ENCODE measurements around the gene ARHGEF40. TPM values are rescaled to one million over a fixed set of nuclear protein-coding genes. Genes with fewer than 3 reads are reported as not detected.
A peak's percentile ranks its signal among the peaks of the same experiment; 100 is the strongest.

ARHGEF40 gene
- polyA plus RNA-seq, 4 donors, result 2.2 to 26.1 (median 7.2) TPM

GRCh38 chr14:21025371-21026273, 44.5 kb upstream of the ARHGEF40 start:
- peak overlapping the region; percentile 68 to 75 (median 68) for H3K4me3 ChIP-seq (ENCODE audit: low read depth in 1 of 3, low read length in 3 of 3)
- FAIRE-seq, result no peak
- H3K27ac ChIP-seq (ENCODE audit: low read depth in 1 of 3, low read length in 2 of 3), result peak overlapping the region; percentile 54 to 89 (median 55)
- peaks cover 0 to 10% (median 2%) of the 10 kb centered on the region in 3 donors for H3K4me1 ChIP-seq (ENCODE audit: control insufficient read depth in 3 of 3, insufficient read depth in 2 of 3, low read depth in 1 of 3, low read length in 2 of 3)
- no peaks in the 10 kb centered on the region for H3K27me3 ChIP-seq (ENCODE audit: control insufficient read depth in 3 of 3, insufficient read depth in 3 of 3, low read length in 3 of 3)
- 13 to 20% (median 16%) methylated on average over 49 to 58 of the region's 58 CpGs for WGBS, 3 donors
- peak in 1 of 2 donors; percentile 62 for DNase-seq
- H3K36me3 ChIP-seq (ENCODE audit: control insufficient read depth in 3 of 3, insufficient read depth in 2 of 3, low read depth in 1 of 3, low read length in 3 of 3), result peaks cover 0 to 19% (median 2%) of the 10 kb centered on the region in 3 donors
- H3K9me3 ChIP-seq (ENCODE audit: control insufficient read depth in 2 of 2, insufficient read depth in 1 of 2, low read depth in 1 of 2, low read length in 1 of 2), result no peaks in the 10 kb centered on the region

GRCh38 chr14:21026274-21026987, 43.7 kb upstream of the ARHGEF40 start:
- H3K36me3 ChIP-seq (ENCODE audit: control insufficient read depth in 3 of 3, insufficient read depth in 2 of 3, low read depth in 1 of 3, low read length in 3 of 3), result peaks cover 0 to 13% (median 0%) of the 10 kb centered on the region in 3 donors
- WGBS, 3 donors, result 67 to 80% (median 78%) methylated on average over 7 of the region's 7 CpGs
- H3K4me1 ChIP-seq (ENCODE audit: control insufficient read depth in 3 of 3, insufficient read depth in 2 of 3, low read depth in 1 of 3, low read length in 2 of 3), result peaks cover 0 to 10% (median 2%) of the 10 kb centered on the region in 3 donors
- H3K27ac ChIP-seq (ENCODE audit: low read depth in 1 of 3, low read length in 2 of 3), result peak overlapping the region in 1 of 3 donors; percentile 63
- no peaks in the 10 kb centered on the region for H3K9me3 ChIP-seq (ENCODE audit: control insufficient read depth in 2 of 2, insufficient read depth in 1 of 2, low read depth in 1 of 2, low read length in 1 of 2)
- no peaks in the 10 kb centered on the region for H3K27me3 ChIP-seq (ENCODE audit: control insufficient read depth in 3 of 3, insufficient read depth in 3 of 3, low read length in 3 of 3)
- no peak overlapping the region for H3K4me3 ChIP-seq (ENCODE audit: low read depth in 1 of 3, low read length in 3 of 3)
- DNase-seq, result no peak
- no peak for FAIRE-seq

- FAIRE-seq, result no peak
- no peak for DNase-seq
- 31 to 59% (median 54%) methylated on average over 2 to 3 of the region's 3 CpGs for WGBS, 3 donors
- peaks cover 0 to 7% (median 0%) of the 10 kb centered on the region in 3 donors for H3K36me3 ChIP-seq (ENCODE audit: control insufficient read depth in 3 of 3, insufficient read depth in 2 of 3, low read depth in 1 of 3, low read length in 3 of 3)
- peaks cover 0 to 10% (median 2%) of the 10 kb centered on the region in 3 donors for H3K4me1 ChIP-seq (ENCODE audit: control insufficient read depth in 3 of 3, insufficient read depth in 2 of 3, low read depth in 1 of 3, low read length in 2 of 3)
- H3K4me3 ChIP-seq (ENCODE audit: low read depth in 1 of 3, low read length in 3 of 3), result no peak overlapping the region
- H3K27me3 ChIP-seq (ENCODE audit: control insufficient read depth in 3 of 3, insufficient read depth in 3 of 3, low read length in 3 of 3), result no peaks in the 10 kb centered on the region
- H3K27ac ChIP-seq (ENCODE audit: low read depth in 1 of 3, low read length in 2 of 3), result peak overlapping the region in 1 of 3 donors; percentile 63
- no peaks in the 10 kb centered on the region for H3K9me3 ChIP-seq (ENCODE audit: control insufficient read depth in 2 of 2, insufficient read depth in 1 of 2, low read depth in 1 of 2, low read length in 1 of 2)
Observed at GRCh38 chr14:21026988-21027315, 43.2 kb upstream of the ARHGEF40 start.

- DNase-seq, result no peak
- Histone ChIP-seq H3K27ac (ENCODE audit: low read depth in 1 of 3, low read length in 2 of 3) (no peak within 1 kb of the TSS), H3K4me3 (ENCODE audit: low read depth in 1 of 3, low read length in 3 of 3) (no peak within 1 kb of the TSS), H3K4me1 (ENCODE audit: control insufficient read depth in 3 of 3, insufficient read depth in 2 of 3, low read depth in 1 of 3, low read length in 2 of 3) (no peaks in the 10 kb centered on the region), H3K9me3 (ENCODE audit: control insufficient read depth in 2 of 2, insufficient read depth in 1 of 2, low read depth in 1 of 2, low read length in 1 of 2) (no peaks in the 10 kb centered on the region), H3K27me3 (ENCODE audit: control insufficient read depth in 3 of 3, insufficient read depth in 3 of 3, low read length in 3 of 3) (no peaks in the 10 kb centered on the region), H3K36me3 (ENCODE audit: control insufficient read depth in 3 of 3, insufficient read depth in 2 of 3, low read depth in 1 of 3, low read length in 3 of 3) (no peaks in the 10 kb centered on the region)
- no peak for FAIRE-seq
- WGBS, 3 donors, result 92 to 97% (median 94%) methylated on average over 5 of the region's 5 CpGs
Observed at GRCh38 chr14:21029917-21030316, 40.2 kb upstream of the ARHGEF40 start, which contains the start of gene TPPP2. Gene TPPP2 (plus strand): TSS chr14:21030217. CDS start chr14:21030582, 365 bp downstream.

- FAIRE-seq (no peak), DNase-seq (no peak)
- 86 to 93% (median 91%) methylated on average over 12 of the region's 12 CpGs for WGBS, 3 donors
- Histone ChIP-seq H3K27me3 (ENCODE audit: control insufficient read depth in 3 of 3, insufficient read depth in 3 of 3, low read length in 3 of 3) (no peaks in the 10 kb centered on the region), H3K4me3 (ENCODE audit: low read depth in 1 of 3, low read length in 3 of 3) (no peak overlapping the region), H3K27ac (ENCODE audit: low read depth in 1 of 3, low read length in 2 of 3) (no peak overlapping the region), H3K36me3 (ENCODE audit: control insufficient read depth in 3 of 3, insufficient read depth in 2 of 3, low read depth in 1 of 3, low read length in 3 of 3) (no peaks in the 10 kb centered on the region), H3K4me1 (ENCODE audit: control insufficient read depth in 3 of 3, insufficient read depth in 2 of 3, low read depth in 1 of 3, low read length in 2 of 3) (no peaks in the 10 kb centered on the region), H3K9me3 (ENCODE audit: control insufficient read depth in 2 of 2, insufficient read depth in 1 of 2, low read depth in 1 of 2, low read length in 1 of 2) (no peaks in the 10 kb centered on the region)
Observed at GRCh38 chr14:21030531-21030930, 39.6 kb upstream of the ARHGEF40 start.

- WGBS, 3 donors, result 60 to 83% (median 81%) methylated on average over 5 of the region's 5 CpGs
- no peaks in the 10 kb centered on the region for H3K9me3 ChIP-seq (ENCODE audit: control insufficient read depth in 2 of 2, insufficient read depth in 1 of 2, low read depth in 1 of 2, low read length in 1 of 2)
- peaks cover 0 to 6% (median 0%) of the 10 kb centered on the region in 3 donors for H3K4me1 ChIP-seq (ENCODE audit: control insufficient read depth in 3 of 3, insufficient read depth in 2 of 3, low read depth in 1 of 3, low read length in 2 of 3)
- H3K27me3 ChIP-seq (ENCODE audit: control insufficient read depth in 3 of 3, insufficient read depth in 3 of 3, low read length in 3 of 3), result no peaks in the 10 kb centered on the region
- DNase-seq, result no peak
- H3K27ac ChIP-seq (ENCODE audit: low read depth in 1 of 3, low read length in 2 of 3), result no peak overlapping the region
- no peaks in the 10 kb centered on the region for H3K36me3 ChIP-seq (ENCODE audit: control insufficient read depth in 3 of 3, insufficient read depth in 2 of 3, low read depth in 1 of 3, low read length in 3 of 3)
- H3K4me3 ChIP-seq (ENCODE audit: low read depth in 1 of 3, low read length in 3 of 3), result no peak overlapping the region
- no peak for FAIRE-seq
Observed at GRCh38 chr14:21032326-21033132, 37.6 kb upstream of the ARHGEF40 start.

GRCh38 chr14:21033133-21033698, 36.9 kb upstream of the ARHGEF40 start:
- H3K4me1 ChIP-seq (ENCODE audit: control insufficient read depth in 3 of 3, insufficient read depth in 2 of 3, low read depth in 1 of 3, low read length in 2 of 3), result peaks cover 0 to 11% (median 0%) of the 10 kb centered on the region in 3 donors
- no peaks in the 10 kb centered on the region for H3K27me3 ChIP-seq (ENCODE audit: control insufficient read depth in 3 of 3, insufficient read depth in 3 of 3, low read length in 3 of 3)
- no peak overlapping the region for H3K4me3 ChIP-seq (ENCODE audit: low read depth in 1 of 3, low read length in 3 of 3)
- 92 to 94% (median 93%) methylated on average over 4 of the region's 4 CpGs for WGBS, 3 donors
- no peaks in the 10 kb centered on the region for H3K9me3 ChIP-seq (ENCODE audit: control insufficient read depth in 2 of 2, insufficient read depth in 1 of 2, low read depth in 1 of 2, low read length in 1 of 2)
- FAIRE-seq (no peak), DNase-seq (no peak)
- H3K27ac ChIP-seq (ENCODE audit: low read depth in 1 of 3, low read length in 2 of 3), result no peak overlapping the region
- H3K36me3 ChIP-seq (ENCODE audit: control insufficient read depth in 3 of 3, insufficient read depth in 2 of 3, low read depth in 1 of 3, low read length in 3 of 3), result no peaks in the 10 kb centered on the region
